GM21717 (cell line): ENCODE measurements around the gene FAM181A.

ENCODE experiments used
- ATAC-seq: cut with Tn5 transposase; IDR thresholded peaks from one replicate; pipeline ENCODE4 v1.9.1; 2021; ENCODE audit warnings: mild to moderate bottlenecking, moderate library complexity; ENCODE audit not compliant: unreplicated experiment

Gene FAM181A

GRCh38 chr14:93977171-93977570 lies 50.0 kb downstream of the FAM181A start:
- no peak for ATAC-seq

GRCh38 chr14:93977790-93978581 lies 50.8 kb downstream of the FAM181A start:
- no peak for ATAC-seq

GRCh38 chr14:93978735-93979134 lies 51.6 kb downstream of the FAM181A start:
- ATAC-seq = no peak
